ENCODE data around the gene POLR3A.

- TF ChIP-seq GATA2 (IDR thresholded peaks at IDR 0.05; ENCODE audit: low read depth, low read length) (no peak), GATA3 (IDR thresholded peaks at IDR 0.05; ENCODE audit: low read depth, low read length) (no peak)
Observed at GRCh38 chr10:77981281-77981680, 48.0 kb downstream of the POLR3A start.
